Activated CD4-positive, alpha-beta T cell treated with anti-CD3 and anti-CD28 coated beads, Interleukin-2, amount 50 U/mL, for 24 hours (primary cell): ENCODE data around the gene ADAM21.
A peak's percentile ranks its signal among the peaks of the same experiment; 100 is the strongest.
"Not testable (repeated sequence)": the region's sequence is repeated elsewhere in the genome, so short reads cannot be mapped to it uniquely, and the experiment has no call there.

Experiments used
- DNase-seq, 2 donors: peaks; one replicate each; pipeline ENCODE4 v3.0.0-alpha.2; 2020; ENCODE audit warnings: low read depth in 1 of 2, low spot score in 1 of 2

The ADAM21 gene

DNA sequence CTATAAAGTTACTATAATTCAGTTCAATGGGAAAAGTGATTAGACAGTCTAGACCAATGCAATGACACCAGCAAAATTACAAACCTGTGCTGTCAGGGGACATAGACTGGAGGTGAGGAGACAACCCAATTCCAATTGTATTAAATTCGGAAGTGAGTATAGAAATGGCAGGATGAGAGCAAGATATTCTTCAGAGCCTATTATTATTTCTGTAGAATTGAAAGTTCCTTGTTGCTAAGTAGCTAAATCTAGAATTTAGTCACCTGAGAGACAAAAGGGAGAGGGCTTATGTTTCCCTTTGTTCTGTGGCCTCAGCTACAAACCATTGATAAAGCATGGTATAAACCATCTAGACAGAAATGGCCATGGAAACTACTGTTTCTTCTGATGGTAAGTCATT is at the start of gene ADAM21:
TSS of gene ADAM21 (plus strand) at position 301 of the 400 bp plus-strand sequence. CDS start 5,326 bp downstream, outside the sequence.
- DNase-seq = no peak

DNA sequence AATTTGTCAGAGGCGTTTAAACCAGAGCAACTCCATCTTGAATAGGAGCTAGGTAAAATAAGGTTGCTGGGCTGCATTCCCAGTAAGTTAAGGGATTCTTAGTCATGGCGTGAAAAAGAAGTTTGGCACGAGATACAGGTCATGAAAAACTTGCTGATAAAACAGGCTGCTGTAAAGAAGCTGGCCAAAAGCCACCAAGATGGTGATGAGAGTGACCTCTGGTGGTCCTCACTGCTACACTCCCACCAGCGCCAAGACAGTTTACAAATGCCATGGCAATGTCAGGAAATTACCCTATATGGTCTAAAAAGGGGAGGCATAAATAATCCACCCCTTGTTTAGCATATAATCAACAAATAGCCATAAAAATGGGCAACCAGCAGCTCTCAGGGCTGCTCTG is 48.6 kb upstream of the ADAM21 start:
- DNase-seq = not testable (repeated sequence)

GRCh38 chr14:70406216-70406615 is 45.8 kb upstream of the ADAM21 start:
- not testable (repeated sequence) for DNase-seq

GRCh38 chr14:70407621-70408020 is 44.4 kb upstream of the ADAM21 start:
- no peak for DNase-seq

GRCh38 chr14:70415788-70416187 is 36.2 kb upstream of the ADAM21 start:
- DNase-seq = no peak

GRCh38 chr14:70416338-70416724 is 35.6 kb upstream of the ADAM21 start:
- no peak for DNase-seq

GRCh38 chr14:70416725-70417349 is 35.1 kb upstream of the ADAM21 start, which contains the start of gene SYNJ2BP:
SYNJ2BP (minus strand) TSS chr14:70417090; CDS start chr14:70416963, 127 bp downstream.
- peak; percentile 15 to 44 for DNase-seq

- not testable (repeated sequence) for DNase-seq
Measured at GRCh38 chr14:70419270-70419931, 32.6 kb upstream of the ADAM21 start.

DNA sequence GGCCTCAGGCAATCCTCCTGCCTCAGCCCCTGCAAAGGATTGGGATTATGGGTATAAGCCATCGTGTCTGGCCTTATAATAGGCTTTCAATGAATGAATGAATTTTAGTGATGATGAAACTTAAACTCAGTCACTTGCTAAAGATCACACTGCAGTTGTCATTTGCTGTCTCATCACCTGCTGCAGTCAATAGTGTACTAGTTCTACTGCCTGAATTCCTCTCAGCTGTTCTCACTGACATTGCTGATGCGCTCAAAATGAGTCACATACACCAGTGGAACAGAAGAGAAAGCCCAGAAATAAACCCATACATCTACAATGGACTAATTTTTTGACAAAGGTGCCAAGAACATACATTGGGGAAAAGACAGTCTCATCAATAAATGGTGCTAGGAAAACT is 29.4 kb upstream of the ADAM21 start:
- no peak for DNase-seq

DNA sequence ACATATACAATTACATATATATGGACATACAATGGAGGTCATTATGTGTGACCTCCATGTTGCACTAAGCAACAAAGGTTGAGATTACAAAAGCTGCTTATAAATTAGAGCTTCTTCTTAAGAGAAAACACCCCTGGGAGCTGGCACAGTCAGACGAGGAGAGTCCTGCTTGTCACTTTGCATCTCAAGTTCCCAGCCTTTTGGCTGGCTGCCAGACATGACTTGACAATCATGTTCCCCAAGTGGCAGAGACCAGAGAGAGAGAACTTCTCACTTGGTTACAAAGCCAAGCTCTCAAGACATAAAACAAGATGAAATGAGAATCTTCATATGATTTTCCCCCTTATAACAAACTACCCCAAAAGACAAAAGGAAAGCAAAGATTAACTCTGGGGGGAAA is 26.6 kb upstream of the ADAM21 start:
- DNase-seq = no peak

GRCh38 chr14:70426555-70426954 is 25.4 kb upstream of the ADAM21 start:
- not testable (repeated sequence) for DNase-seq

- DNase-seq = no peak
Measured at GRCh38 chr14:70436867-70437266, 15.1 kb upstream of the ADAM21 start.

DNA sequence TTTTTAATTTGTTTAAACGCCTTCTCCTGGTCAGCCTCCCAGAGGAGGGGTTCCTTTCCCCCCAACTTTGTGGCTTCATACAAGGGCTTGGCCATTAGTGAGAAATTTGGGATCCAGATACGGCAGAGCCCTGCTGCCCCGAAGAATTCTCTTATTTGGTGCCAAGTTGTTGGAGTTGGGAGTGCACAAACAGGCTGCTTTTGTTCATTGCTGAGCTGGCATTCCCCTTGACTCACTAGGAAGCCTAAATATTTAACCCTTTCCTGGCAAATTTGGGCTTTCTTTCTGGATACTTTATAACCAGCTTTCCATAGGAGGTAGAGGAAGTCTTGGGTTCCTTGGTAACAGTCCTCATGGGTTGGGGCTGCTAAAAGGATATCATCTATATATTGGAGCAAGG is 10.3 kb upstream of the ADAM21 start:
- no peak for DNase-seq

- DNase-seq = no peak
Measured at GRCh38 chr14:70442750-70443149, 9.2 kb upstream of the ADAM21 start.

- DNase-seq = no peak
Measured at GRCh38 chr14:70448633-70449340, 3.2 kb upstream of the ADAM21 start.

- no peak for DNase-seq
Measured at GRCh38 chr14:70454731-70455130, 2.8 kb downstream of the ADAM21 start.

GRCh38 chr14:70468731-70469130 is 16.8 kb downstream of the ADAM21 start:
- no peak for DNase-seq

DNA sequence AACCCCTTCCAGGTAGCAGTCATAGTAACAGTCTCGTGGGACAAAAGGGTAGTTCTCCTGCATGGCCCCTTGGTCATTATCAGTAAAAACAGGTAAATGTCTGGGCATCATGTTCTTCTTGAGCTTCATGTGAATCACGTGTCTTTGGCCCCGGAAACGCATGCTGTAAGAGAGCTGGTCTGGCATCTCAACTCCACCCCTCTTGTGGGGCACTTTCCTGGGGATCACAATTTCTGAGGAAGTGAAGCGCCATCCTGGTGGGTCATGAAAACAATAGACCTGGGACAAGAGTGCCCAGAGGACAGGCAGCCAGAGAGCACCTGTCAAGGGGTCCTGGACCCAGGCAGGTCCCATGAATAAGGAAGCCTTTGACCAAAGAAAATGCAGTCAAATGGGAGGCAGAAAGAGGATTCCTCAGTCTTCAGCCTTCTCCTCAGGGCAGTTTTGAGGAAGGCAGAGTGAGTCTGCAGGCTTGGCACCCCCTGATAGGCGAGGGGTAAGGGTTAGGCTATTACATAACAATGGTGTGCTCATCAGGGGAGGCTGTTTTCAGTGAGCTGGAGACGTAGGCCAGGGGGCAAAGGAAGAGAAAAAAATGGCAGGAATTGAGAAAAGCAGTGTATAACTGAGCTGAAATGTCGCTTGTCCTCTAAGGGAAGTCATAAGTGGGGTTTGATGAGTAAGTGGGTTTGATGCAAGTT is 19.0 kb downstream of the ADAM21 start:
- not testable (repeated sequence) for DNase-seq

GRCh38 chr14:70472253-70473159 is 20.5 kb downstream of the ADAM21 start:
- DNase-seq = no peak

GRCh38 chr14:70473825-70474224 is 21.9 kb downstream of the ADAM21 start:
- no peak for DNase-seq
